Measurements from ENCODE around the gene HNRNPUL1.
A peak's percentile ranks its signal among the peaks of the same experiment; 100 is the strongest.

Gene HNRNPUL1

GRCh38 chr19:41323430-41324125 is 59.4 kb downstream of the HNRNPUL1 start:
- TF ChIP-seq, protein P1, sequence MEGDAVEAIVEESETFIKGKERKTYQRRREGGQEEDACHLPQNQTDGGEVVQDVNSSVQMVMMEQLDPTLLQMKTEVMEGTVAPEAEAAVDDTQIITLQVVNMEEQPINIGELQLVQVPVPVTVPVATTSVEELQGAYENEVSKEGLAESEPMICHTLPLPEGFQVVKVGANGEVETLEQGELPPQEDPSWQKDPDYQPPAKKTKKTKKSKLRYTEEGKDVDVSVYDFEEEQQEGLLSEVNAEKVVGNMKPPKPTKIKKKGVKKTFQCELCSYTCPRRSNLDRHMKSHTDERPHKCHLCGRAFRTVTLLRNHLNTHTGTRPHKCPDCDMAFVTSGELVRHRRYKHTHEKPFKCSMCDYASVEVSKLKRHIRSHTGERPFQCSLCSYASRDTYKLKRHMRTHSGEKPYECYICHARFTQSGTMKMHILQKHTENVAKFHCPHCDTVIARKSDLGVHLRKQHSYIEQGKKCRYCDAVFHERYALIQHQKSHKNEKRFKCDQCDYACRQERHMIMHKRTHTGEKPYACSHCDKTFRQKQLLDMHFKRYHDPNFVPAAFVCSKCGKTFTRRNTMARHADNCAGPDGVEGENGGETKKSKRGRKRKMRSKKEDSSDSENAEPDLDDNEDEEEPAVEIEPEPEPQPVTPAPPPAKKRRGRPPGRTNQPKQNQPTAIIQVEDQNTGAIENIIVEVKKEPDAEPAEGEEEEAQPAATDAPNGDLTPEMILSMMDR (IDR thresholded peaks at IDR 0.05; ENCODE audit: low read length, missing control alignments): no peak
- H3K4me3 ChIP-seq (replicated peaks; ENCODE audit: low read depth, low read length): peak overlapping the region; percentile 2

DNA sequence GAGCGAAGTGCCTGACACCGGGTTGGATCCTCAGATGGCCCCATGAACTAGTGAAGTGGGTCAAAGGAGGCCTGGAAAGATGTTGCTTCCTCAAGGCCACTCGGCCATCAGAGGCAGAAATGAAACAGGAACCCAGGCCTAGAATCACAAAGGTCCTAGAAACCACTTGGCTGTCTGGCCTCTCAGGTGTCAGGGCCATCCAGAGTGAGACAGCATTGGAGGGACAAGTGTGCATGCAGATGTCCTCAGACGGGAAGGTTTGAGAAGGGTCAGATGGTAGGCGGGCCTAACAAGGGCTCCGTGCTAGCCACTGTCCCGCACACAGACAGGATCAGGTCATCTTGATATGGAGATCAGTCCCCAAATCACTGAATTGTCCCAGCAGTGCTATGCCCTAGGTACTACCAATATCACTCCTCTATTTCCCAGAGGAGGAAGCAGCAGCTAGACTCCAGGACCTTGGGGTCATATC is 60.1 kb downstream of the HNRNPUL1 start:
- H3K4me3 ChIP-seq (replicated peaks; ENCODE audit: low read depth, low read length): no peak overlapping the region
- TF ChIP-seq, protein P1 (IDR thresholded peaks at IDR 0.05; ENCODE audit: low read length, missing control alignments): no peak
- DNase-seq (ENCODE audit: low read depth): no peak

More at GRCh38 chr19:41323430-41324125, 59.4 kb downstream of the HNRNPUL1 start:
- peak; percentile 96 for DNase-seq (ENCODE audit: low read depth)

- TF ChIP-seq, protein P1 (IDR thresholded peaks at IDR 0.05; ENCODE audit: low read length, missing control alignments): no peak
- H3K4me3 ChIP-seq (replicated peaks; ENCODE audit: low read depth, low read length): no peak overlapping the region
- DNase-seq (ENCODE audit: low read depth): peak; percentile 88
These were observed 60.9 kb downstream of the HNRNPUL1 start for GRCh38 chr19:41324921-41325639.

DNA sequence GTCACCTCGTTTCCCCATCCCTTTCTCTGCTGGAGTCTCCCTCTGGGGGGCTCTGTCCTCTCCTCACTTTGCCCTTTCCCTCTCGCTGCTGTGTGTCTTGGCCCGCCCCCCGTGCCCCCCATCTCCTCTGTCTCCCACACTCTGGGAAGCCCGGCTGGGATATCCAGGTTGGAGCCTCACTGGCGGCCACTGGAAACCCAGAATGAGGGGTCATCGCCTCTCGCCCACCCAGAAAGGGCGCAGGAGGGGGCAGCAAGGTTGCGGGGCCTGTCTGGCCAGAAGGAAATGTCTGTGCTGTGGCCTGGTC is 61.4 kb downstream of the HNRNPUL1 start:
- DNase-seq (ENCODE audit: low read depth): no peak
- H3K4me3 ChIP-seq (replicated peaks; ENCODE audit: low read depth, low read length): peak overlapping the region; percentile 6
- TF ChIP-seq, protein P1 (IDR thresholded peaks at IDR 0.05; ENCODE audit: low read length, missing control alignments): no peak

- DNase-seq (ENCODE audit: low read depth): peak; percentile 62
- TF ChIP-seq, protein P1 (IDR thresholded peaks at IDR 0.05; ENCODE audit: low read length, missing control alignments): no peak
- H3K4me3 ChIP-seq (replicated peaks; ENCODE audit: low read depth, low read length): peak overlapping the region; percentile 6
These were observed 62.0 kb downstream of the HNRNPUL1 start for GRCh38 chr19:41325947-41326706.

GRCh38 chr19:41327076-41327575 is 63.0 kb downstream of the HNRNPUL1 start:
- DNase-seq (ENCODE audit: low read depth): no peak
- TF ChIP-seq, protein P1 (IDR thresholded peaks at IDR 0.05; ENCODE audit: low read length, missing control alignments): no peak
- no peak overlapping the region for H3K4me3 ChIP-seq (replicated peaks; ENCODE audit: low read depth, low read length)

Data from fibroblast of pulmonary artery (primary cell).